K562 (cell line): ENCODE measurements around the gene ATP6V0E1. TPM values are rescaled to one million over a fixed set of nuclear protein-coding genes. Genes with fewer than 3 reads are reported as not detected.

ENCODE experiments used
- BACH1 ChIP-seq: fragments of 200-800 bp; sonication (Bioruptor generic); IDR thresholded peaks from 2 replicates; pipeline ENCODE4 v1.6.1; 2016; ENCODE audit warnings: missing genetic modification characterization, missing compliant biosample characterization
- BCOR ChIP-seq: fragments of 450-650 bp; IDR thresholded peaks from 2 replicates; pipeline ENCODE4 v1.6.1; 2016
- CREM ChIP-seq: IDR thresholded peaks from 2 replicates; pipeline ENCODE4 v1.6.1; 2014; ENCODE audit warnings: antibody characterized with exemption, low read depth
- GATA2 ChIP-seq: sonication (generic); formaldehyde crosslinking; IDR thresholded peaks from 2 replicates; pipeline ENCODE4 v1.4.0; 2020; ENCODE audit warnings: mild to moderate bottlenecking, missing genetic modification reagents
- HLTF ChIP-seq: fragments of 450-650 bp; IDR thresholded peaks from 2 replicates; pipeline ENCODE4 v1.6.1; 2016
- HNRNPL ChIP-seq: fragments of 200-400 bp; formaldehyde crosslinking; IDR thresholded peaks from 2 replicates; pipeline ENCODE4 v1.6.1; 2017; ENCODE audit warnings: low read depth, mild to moderate bottlenecking, low read length
- MCM7 ChIP-seq, 2 experiments: fragments of 450-650 bp; IDR thresholded peaks; 2 replicates each; pipeline ENCODE4 v1.6.1; 2016 to 2018
- MEIS2 ChIP-seq: fragments of 450-650 bp; IDR thresholded peaks from 2 replicates; pipeline ENCODE4 v1.6.1; 2014; ENCODE audit warnings: mild to moderate bottlenecking; ENCODE audit not compliant: partially characterized antibody
- NFRKB ChIP-seq: fragments of 450-650 bp; IDR thresholded peaks from 2 replicates; pipeline ENCODE4 v1.6.1; 2016; ENCODE audit warnings: low read depth
- NR1H2 ChIP-seq: sonication (generic); formaldehyde crosslinking; IDR thresholded peaks from 2 replicates; pipeline ENCODE4 v1.4.0; 2020; ENCODE audit warnings: mild to moderate bottlenecking, missing genetic modification reagents
- NR4A1 ChIP-seq, 2 experiments: fragments of 250-450 bp in 1 of 2; fragments of 450-650 bp in 1 of 2; sonication (Bioruptor Pico) in 1 of 2; IDR thresholded peaks; 2 replicates each; pipeline versions ENCODE4 v1.4.0 to v1.6.1; 2016 to 2020; ENCODE audit warnings: mild to moderate bottlenecking in 2 of 2, missing compliant biosample characterization in 1 of 2, missing genetic modification characterization in 1 of 2, moderate library complexity in 1 of 2
- ZC3H4 ChIP-seq: sonication (generic); formaldehyde crosslinking; IDR thresholded peaks from 2 replicates; pipeline ENCODE4 v1.9.0; 2021; ENCODE audit warnings: missing genetic modification reagents, borderline replicate concordance
- ZNF121 ChIP-seq: sonication (generic); formaldehyde crosslinking; conservative IDR thresholded peaks from 2 replicates; pipeline ENCODE4 v1.8.0; 2022; ENCODE audit warnings: missing genetic modification reagents
- ZNF436 ChIP-seq: fragments of 250-450, 450-650 bp; sonication (Bioruptor Pico); formaldehyde crosslinking; IDR thresholded peaks from 2 replicates; pipeline ENCODE4 v1.7.0; 2020; ENCODE audit warnings: mild to moderate bottlenecking
- polyA plus RNA-seq, 8 experiments: library from polyadenylated mRNA; depleted of rRNA in 4 of 8; stranded (reverse) in 5 of 8; unstranded in 3 of 8; fragments of >200 nt; fragmentation: Nextera tagmentation in 2 of 8; fragmentation: Illumina TruSeq in 1 of 8; extraction: Ambion mirVana in 2 of 8; extraction: Trizol in 1 of 8; gene quantifications; 2 replicates each; pipeline versions ENCODE4 v1.2.1 to v1.2.3, GENCODE V29; 2011 to 2014; ENCODE audit warnings: inconsistent platforms in 1 of 8, missing spikeins in 1 of 8
- total RNA-seq, 7 experiments: library from RNA; depleted of rRNA in 6 of 7; stranded (reverse); fragments of >200 nt in 6 of 7; fragmentation: Illumina TruSeq in 2 of 7; extraction: Trizol in 2 of 7; gene quantifications; 2 replicates each; pipeline versions ENCODE4 v1.2.1 to v1.2.3, GENCODE V29; 2011 to 2021; ENCODE audit warnings: low replicate concordance in 1 of 7
- TF ChIP-seq, protein P1 (sequence below): fragments of 250-450 bp; sonication (Bioruptor Pico); IDR thresholded peaks from 2 replicates; pipeline ENCODE4 v1.4.0; 2020; ENCODE audit warnings: mild to moderate bottlenecking, moderate library complexity
- TF ChIP-seq, protein P2 (sequence below): fragments of 450-650 bp; IDR thresholded peaks from 2 replicates; pipeline ENCODE4 v1.6.1; 2016; ENCODE audit warnings: mild to moderate bottlenecking
- TF ChIP-seq, protein P3 (sequence below), 2 experiments: fragments of 250-450 bp in 1 of 2; fragments of 450-650 bp in 1 of 2; sonication (Bioruptor Pico) in 1 of 2; IDR thresholded peaks; 2 replicates each; pipeline versions ENCODE4 v1.6.1 to v1.8.0; 2016 to 2021; ENCODE audit warnings: mild to moderate bottlenecking in 2 of 2, moderate library complexity in 2 of 2, missing compliant biosample characterization in 1 of 2, missing genetic modification characterization in 1 of 2
- TF ChIP-seq, protein P4 (sequence below): fragments of 450-650 bp; formaldehyde crosslinking; IDR thresholded peaks from 2 replicates; pipeline ENCODE4 v1.4.0; 2022; ENCODE audit warnings: missing genetic modification characterization

ATP6V0E1 gene
- total and polyA plus RNA-seq, 9 of the 15 experiments (the other 6 are each of a cell fraction or from before 2014, with no cell fraction given), result 63.8 to 395 (median 112) TPM

DNA sequence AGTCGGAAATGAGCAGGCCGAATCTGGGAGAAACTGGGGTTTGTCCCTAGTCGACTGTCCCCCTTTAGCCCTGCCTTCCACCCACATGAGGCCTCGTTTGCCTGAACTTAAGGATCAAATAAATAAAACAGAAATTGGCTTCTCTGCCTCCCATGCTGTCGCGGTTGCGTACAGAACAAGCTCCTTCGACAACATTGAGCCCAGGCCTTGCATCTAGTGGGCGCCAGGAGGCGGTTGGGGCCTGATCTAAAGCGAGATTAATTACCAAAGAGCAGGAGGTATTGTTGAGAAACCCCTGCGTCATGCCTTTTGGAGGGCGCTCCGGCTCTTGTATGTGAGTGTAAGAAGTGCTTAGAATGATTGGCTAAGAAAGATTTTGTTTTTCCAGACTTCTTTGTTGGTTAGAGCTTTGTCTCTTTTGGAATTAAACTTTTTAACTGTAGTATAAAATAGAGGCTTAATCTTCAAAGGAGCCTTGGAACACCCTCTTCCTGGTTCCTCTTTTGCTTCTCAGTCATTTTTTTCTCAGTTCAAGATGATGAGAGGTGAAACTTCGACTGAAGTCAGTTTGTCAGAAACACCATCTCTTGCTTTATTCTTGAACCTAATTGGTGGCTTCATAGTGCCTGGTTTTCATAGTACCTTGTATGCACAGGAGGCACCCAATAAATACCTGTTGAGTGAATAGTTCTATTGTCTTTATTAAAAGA is 828 bp downstream of the ATP6V0E1 start (continued):
- TF ChIP-seq NR4A1 (CRISPR knock-in tag; IDR thresholded peaks at IDR 0.05), result no peak
- no peak for TF ChIP-seq NR4A1 (tag; IDR thresholded peaks at IDR 0.05)
- TF ChIP-seq BCOR, result no peak
- TF ChIP-seq, protein P1, sequence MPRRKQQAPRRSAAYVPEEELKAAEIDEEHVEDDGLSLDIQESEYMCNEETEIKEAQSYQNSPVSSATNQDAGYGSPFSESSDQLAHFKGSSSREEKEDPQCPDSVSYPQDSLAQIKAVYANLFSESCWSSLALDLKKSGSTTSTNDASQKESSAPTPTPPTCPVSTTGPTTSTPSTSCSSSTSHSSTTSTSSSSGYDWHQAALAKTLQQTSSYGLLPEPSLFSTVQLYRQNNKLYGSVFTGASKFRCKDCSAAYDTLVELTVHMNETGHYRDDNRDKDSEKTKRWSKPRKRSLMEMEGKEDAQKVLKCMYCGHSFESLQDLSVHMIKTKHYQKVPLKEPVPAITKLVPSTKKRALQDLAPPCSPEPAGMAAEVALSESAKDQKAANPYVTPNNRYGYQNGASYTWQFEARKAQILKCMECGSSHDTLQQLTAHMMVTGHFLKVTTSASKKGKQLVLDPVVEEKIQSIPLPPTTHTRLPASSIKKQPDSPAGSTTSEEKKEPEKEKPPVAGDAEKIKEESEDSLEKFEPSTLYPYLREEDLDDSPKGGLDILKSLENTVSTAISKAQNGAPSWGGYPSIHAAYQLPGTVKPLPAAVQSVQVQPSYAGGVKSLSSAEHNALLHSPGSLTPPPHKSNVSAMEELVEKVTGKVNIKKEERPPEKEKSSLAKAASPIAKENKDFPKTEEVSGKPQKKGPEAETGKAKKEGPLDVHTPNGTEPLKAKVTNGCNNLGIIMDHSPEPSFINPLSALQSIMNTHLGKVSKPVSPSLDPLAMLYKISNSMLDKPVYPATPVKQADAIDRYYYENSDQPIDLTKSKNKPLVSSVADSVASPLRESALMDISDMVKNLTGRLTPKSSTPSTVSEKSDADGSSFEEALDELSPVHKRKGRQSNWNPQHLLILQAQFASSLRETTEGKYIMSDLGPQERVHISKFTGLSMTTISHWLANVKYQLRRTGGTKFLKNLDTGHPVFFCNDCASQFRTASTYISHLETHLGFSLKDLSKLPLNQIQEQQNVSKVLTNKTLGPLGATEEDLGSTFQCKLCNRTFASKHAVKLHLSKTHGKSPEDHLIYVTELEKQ, result no peak
- no peak for TF ChIP-seq HLTF
- TF ChIP-seq BACH1 (tag), result peak; percentile 65; the same call in 1 of the 2 replicates
- TF ChIP-seq NR1H2 (CRISPR knock-in tag), result no peak
- no peak for TF ChIP-seq MCM7 (IDR thresholded peaks at IDR 0.05)
- TF ChIP-seq, protein P2, sequence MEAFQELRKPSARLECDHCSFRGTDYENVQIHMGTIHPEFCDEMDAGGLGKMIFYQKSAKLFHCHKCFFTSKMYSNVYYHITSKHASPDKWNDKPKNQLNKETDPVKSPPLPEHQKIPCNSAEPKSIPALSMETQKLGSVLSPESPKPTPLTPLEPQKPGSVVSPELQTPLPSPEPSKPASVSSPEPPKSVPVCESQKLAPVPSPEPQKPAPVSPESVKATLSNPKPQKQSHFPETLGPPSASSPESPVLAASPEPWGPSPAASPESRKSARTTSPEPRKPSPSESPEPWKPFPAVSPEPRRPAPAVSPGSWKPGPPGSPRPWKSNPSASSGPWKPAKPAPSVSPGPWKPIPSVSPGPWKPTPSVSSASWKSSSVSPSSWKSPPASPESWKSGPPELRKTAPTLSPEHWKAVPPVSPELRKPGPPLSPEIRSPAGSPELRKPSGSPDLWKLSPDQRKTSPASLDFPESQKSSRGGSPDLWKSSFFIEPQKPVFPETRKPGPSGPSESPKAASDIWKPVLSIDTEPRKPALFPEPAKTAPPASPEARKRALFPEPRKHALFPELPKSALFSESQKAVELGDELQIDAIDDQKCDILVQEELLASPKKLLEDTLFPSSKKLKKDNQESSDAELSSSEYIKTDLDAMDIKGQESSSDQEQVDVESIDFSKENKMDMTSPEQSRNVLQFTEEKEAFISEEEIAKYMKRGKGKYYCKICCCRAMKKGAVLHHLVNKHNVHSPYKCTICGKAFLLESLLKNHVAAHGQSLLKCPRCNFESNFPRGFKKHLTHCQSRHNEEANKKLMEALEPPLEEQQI, result no peak
- TF ChIP-seq ZNF121, result no peak
- TF ChIP-seq HNRNPL, result no peak
- TF ChIP-seq MEIS2, result peak; percentile 32
- TF ChIP-seq, protein P3, sequence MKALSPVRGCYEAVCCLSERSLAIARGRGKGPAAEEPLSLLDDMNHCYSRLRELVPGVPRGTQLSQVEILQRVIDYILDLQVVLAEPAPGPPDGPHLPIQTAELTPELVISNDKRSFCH (CRISPR knock-in tag; IDR thresholded peaks at IDR 0.05), result no peak
- TF ChIP-seq, protein P3 (tag; IDR thresholded peaks at IDR 0.05), result no peak
- TF ChIP-seq GATA2 (CRISPR knock-in tag), result peak; percentile 100
- TF ChIP-seq ZC3H4 (CRISPR knock-in tag), result no peak; the same call in 1 of the 2 replicates
- TF ChIP-seq ZNF436 (CRISPR knock-in tag), result no peak
- TF ChIP-seq CREM, result peak; percentile 58
- TF ChIP-seq NFRKB, result no peak
- TF ChIP-seq, protein P4, sequence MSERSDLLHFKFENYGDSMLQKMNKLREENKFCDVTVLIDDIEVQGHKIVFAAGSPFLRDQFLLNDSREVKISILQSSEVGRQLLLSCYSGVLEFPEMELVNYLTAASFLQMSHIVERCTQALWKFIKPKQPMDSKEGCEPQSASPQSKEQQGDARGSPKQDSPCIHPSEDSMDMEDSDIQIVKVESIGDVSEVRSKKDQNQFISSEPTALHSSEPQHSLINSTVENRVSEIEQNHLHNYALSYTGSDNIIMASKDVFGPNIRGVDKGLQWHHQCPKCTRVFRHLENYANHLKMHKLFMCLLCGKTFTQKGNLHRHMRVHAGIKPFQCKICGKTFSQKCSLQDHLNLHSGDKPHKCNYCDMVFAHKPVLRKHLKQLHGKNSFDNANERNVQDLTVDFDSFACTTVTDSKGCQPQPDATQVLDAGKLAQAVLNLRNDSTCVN (CRISPR knock-in tag), result no peak
